HepG2 (cell line): ENCODE results near the gene CAPZA2.

Source experiments
- AHR ChIP-seq: IDR thresholded peaks from 2 replicates; pipeline ENCODE4 v1.6.1; 2018; ENCODE audit warnings: missing genetic modification reagents, missing compliant biosample characterization
- ATAD3A ChIP-seq: sonication (generic); formaldehyde crosslinking; IDR thresholded peaks from 2 replicates; pipeline ENCODE4 v1.4.0; 2020; ENCODE audit warnings: missing genetic modification reagents
- ATF1 ChIP-seq: IDR thresholded peaks from 2 replicates; pipeline ENCODE4 v1.6.1; 2016; ENCODE audit warnings: mild to moderate bottlenecking, control low read depth
- FOXJ3 ChIP-seq: sonication (generic); formaldehyde crosslinking; IDR thresholded peaks from 2 replicates; pipeline ENCODE4 v1.4.0; 2020; ENCODE audit warnings: missing genetic modification reagents, mild to moderate bottlenecking, borderline replicate concordance
- NFRKB ChIP-seq: fragments of 450-650 bp; IDR thresholded peaks from 2 replicates; pipeline ENCODE4 v1.6.1; 2017
- POGK ChIP-seq: sonication (generic); formaldehyde crosslinking; conservative IDR thresholded peaks from 2 replicates; pipeline ENCODE4 v1.8.0; 2022; ENCODE audit warnings: mild to moderate bottlenecking, moderate library complexity, missing genetic modification reagents
- POLR2AphosphoS5 ChIP-seq: IDR thresholded peaks from 2 replicates; pipeline ENCODE4 v1.6.1; 2012; ENCODE audit warnings: low read depth, low read length
- UBTF ChIP-seq: sonication (generic); formaldehyde crosslinking; IDR thresholded peaks from 2 replicates; pipeline ENCODE4 v1.4.0; 2020; ENCODE audit warnings: mild to moderate bottlenecking, missing genetic modification reagents
- ZFY ChIP-seq: sonication (generic); formaldehyde crosslinking; IDR thresholded peaks from 2 replicates; pipeline ENCODE4 v1.4.0; 2020; ENCODE audit warnings: missing genetic modification reagents
- ZSCAN31 ChIP-seq: sonication (generic); formaldehyde crosslinking; IDR thresholded peaks from 2 replicates; pipeline ENCODE4 v1.5.0; 2020; ENCODE audit warnings: low read depth, mild to moderate bottlenecking, missing genetic modification reagents

GRCh38 chr7:116871061-116871700 lies 8.8 kb downstream of the CAPZA2 start:
- TF ChIP-seq NFRKB (no peak), ZSCAN31 (CRISPR knock-in tag) (no peak), POGK (CRISPR knock-in tag) (no peak), ZFY (CRISPR knock-in tag) (no peak), UBTF (CRISPR knock-in tag) (no peak), POLR2AphosphoS5 (no peak), FOXJ3 (CRISPR knock-in tag) (no peak), ATF1 (CRISPR knock-in tag) (no peak), ATAD3A (CRISPR knock-in tag) (no peak), AHR (no peak)
